Heart left ventricle (tissue), 16 donors: ENCODE results near the gene MGAT5. TPM values are rescaled to one million over a fixed set of nuclear protein-coding genes. Genes with fewer than 3 reads are reported as not detected.

Experiments used
- ATAC-seq, 4 donors: fragments of 200-7000 bp; cut with Tn5 transposase; one replicate each; pipeline ENCODE4 v1.9.1; 2020 to 2022; ENCODE audit warnings: moderate library complexity in 4 of 4, mild to moderate bottlenecking in 3 of 4, moderate number of reproducible peaks in 1 of 4
- DNase-seq, 5 donors: peaks; one replicate each; pipeline ENCODE4 v3.0.0-alpha.2; 2020
- H3K27ac ChIP-seq, 12 donors: fragments of 200-600 bp; sonication (generic) in 4 of 12; one replicate each; pipeline versions ENCODE4 v1.5.0 to v1.8.0; 2016 to 2022; ENCODE audit warnings: mild to moderate bottlenecking in 2 of 12
- H3K27me3 ChIP-seq, 9 donors: fragments of 200-600 bp; sonication (generic) in 2 of 9; one replicate each; pipeline versions ENCODE4 v1.5.1 to v1.8.0; 2016 to 2022; ENCODE audit warnings: mild to moderate bottlenecking in 3 of 9
- H3K36me3 ChIP-seq, 9 donors: fragments of 200-600 bp; sonication (generic) in 2 of 9; one replicate each; pipeline versions ENCODE4 v1.5.0 to v1.8.0; 2018 to 2022; ENCODE audit warnings: mild to moderate bottlenecking in 2 of 9
- H3K4me1 ChIP-seq, 12 donors: fragments of 200-600 bp; sonication (generic) in 4 of 12; one replicate each; pipeline versions ENCODE4 v1.5.0 to v1.8.0; 2016 to 2022; ENCODE audit warnings: mild to moderate bottlenecking in 3 of 12
- H3K4me3 ChIP-seq, 12 donors: fragments of 200-600 bp; sonication (generic) in 4 of 12; one replicate each; pipeline versions ENCODE4 v1.5.0 to v1.8.0; 2017 to 2022; ENCODE audit warnings: mild to moderate bottlenecking in 9 of 12, moderate library complexity in 4 of 12
- H3K9me3 ChIP-seq, 12 donors: fragments of 200-600 bp; sonication (generic) in 4 of 12; one replicate each; pipeline versions ENCODE4 v1.5.0 to v1.8.0; 2016 to 2022; ENCODE audit warnings: mild to moderate bottlenecking in 1 of 12
- CTCF ChIP-seq, 12 donors: fragments of 200-600 bp; sonication (generic) in 4 of 12; IDR thresholded peaks; one replicate each; pipeline versions ENCODE4 v1.5.0 to v1.8.0; 2018 to 2022; ENCODE audit warnings: antibody characterized with exemption in 12 of 12, mild to moderate bottlenecking in 5 of 12
- POLR2A ChIP-seq, 2 donors: fragments of 450-650 bp; IDR thresholded peaks; one replicate each; pipeline ENCODE4 v1.6.1; 2017; ENCODE audit warnings: antibody characterized with exemption in 2 of 2, mild to moderate bottlenecking in 2 of 2, moderate library complexity in 2 of 2
- WGBS, 4 donors: extraction: QIAGEN DNeasy Blood & Tissue Kit in 2 of 4; methylation state at CpG; one replicate each; pipeline versions ENCODE4 v1.1.5 to v1.1.7; 2013 to 2018; 5-methylcytosine and 5-hydroxymethylcytosine counted together
- intact Hi-C, 10 donors: fragments of 100-400 bp; cut with DNase I; formaldehyde crosslinking; loops; one replicate each; pipeline versions ENCODE4 v1.11.1 to v1.14.2; 2022
- polyA plus RNA-seq, 2 donors: library from polyadenylated mRNA; stranded (reverse); fragments of 200-250 nt; gene quantifications; one replicate each; pipeline ENCODE4 v1.2.3, GENCODE V29; 2013
- total RNA-seq, 9 donors: library from RNA; depleted of rRNA in 2 of 9; stranded (reverse); fragments of >200 nt in 2 of 9; fragmentation: NEBNext Ultra II Directional in 3 of 9; extraction: Animal tissue kit (Norgen Biotek cat#: 25700) in 3 of 9; gene quantifications; one replicate each; pipeline versions ENCODE4 v1.1.0 to v1.2.4, GENCODE V29; 2016 to 2023
- donor health status: ischemic (EF 13 %, LVEDD 7.1; RV severe dilation, severe dysfunction).
- donor health status: healthy with polysubstance abuse.
- donor health status: DM: no; HTN: yes; CAD: no.
- donor health status: DM: no; HTN: no; CAD: no.
- donor health status: ischemic (EF 25% LVEDD 6.9; RV normal size, moderate dysfunction).
- donor health status: ischemic (EF 25% LVEDD 5.7; RV mildly dilated, moderate dysfunction).
- donor health status: healthy.
- donor health status: DM: yes; HTN: yes; CAD: no.
- donor health status: ischemic (EF 35%, LVEDD 5.7; RV mildly dilated, moderate dysfunction).
- donor health status: nonischemic (EF 11% LVEDD 7.7; RV severe dilation, severe dysfunction).
- donor health status: DM: yes; HTN: yes; CAD: no.
- donor health status: PGD.
- donor health status: ischemic (EF 29% LVEDD 5.4; RV normal size, mild dysfunction).
- donor health status: nonischemic (EF 23%, LVEDD 6.1; RV moderate dilation, normal function).

The MGAT5 gene
- total and polyA plus RNA-seq, 11 donors, result 9.7 to 116 (median 79.3) TPM

GRCh38 chr2:134232461-134232860 lies 21.4 kb upstream of the MGAT5 start:
- TF ChIP-seq POLR2A (IDR thresholded peaks at IDR 0.05), result no peak
- TF ChIP-seq CTCF (IDR thresholded peaks at IDR 0.05), result no peak
- peaks cover 0 to 58% (median 33%) of the 10 kb centered on the region in 12 donors for H3K4me1 ChIP-seq
- 44 to 63% (median 46%) methylated on average over 1 of the region's 1 CpG for WGBS, 4 donors
- H3K27ac ChIP-seq, result peak overlapping the region in 2 of 12 donors; percentile 1 to 74
- ATAC-seq (no peak), DNase-seq (no peak)
- intact Hi-C loops, result no loop called here
- no peaks in the 10 kb centered on the region for H3K36me3 ChIP-seq
- peaks cover 0 to 11% (median 3%) of the 10 kb centered on the region in 12 donors for H3K9me3 ChIP-seq
- H3K4me3 ChIP-seq, result no peak overlapping the region
- H3K27me3 ChIP-seq, result no peaks in the 10 kb centered on the region

- H3K4me1 ChIP-seq, result peaks cover 0 to 58% (median 33%) of the 10 kb centered on the region in 12 donors
- 74 to 85% (median 82%) methylated on average over 2 of the region's 2 CpGs for WGBS, 4 donors
Measured at GRCh38 chr2:134232868-134233727, 20.8 kb upstream of the MGAT5 start.

GRCh38 chr2:134233728-134234136 lies 20.1 kb upstream of the MGAT5 start:
- peaks cover 0 to 4% (median 0%) of the 10 kb centered on the region in 12 donors for H3K9me3 ChIP-seq
- no peak for TF ChIP-seq POLR2A (IDR thresholded peaks at IDR 0.05)
- no peak for TF ChIP-seq CTCF (IDR thresholded peaks at IDR 0.05)
- H3K27me3 ChIP-seq, result no peaks in the 10 kb centered on the region
- DNase-seq, result no peak
- H3K36me3 ChIP-seq, result no peaks in the 10 kb centered on the region
- H3K27ac ChIP-seq, result peak overlapping the region in 1 of 12 donors; percentile 74
- no peak for ATAC-seq
- peaks cover 0 to 58% (median 33%) of the 10 kb centered on the region in 12 donors for H3K4me1 ChIP-seq
- 60 to 79% (median 71%) methylated on average over 2 of the region's 2 CpGs for WGBS, 4 donors
- intact Hi-C loops, result no loop called here
- no peak overlapping the region for H3K4me3 ChIP-seq

More at GRCh38 chr2:134232868-134233727, 20.8 kb upstream of the MGAT5 start:
- peak overlapping the region in 1 of 12 donors; percentile 10 for H3K4me3 ChIP-seq
- intact Hi-C loops, result no loop called here
- peaks cover 0 to 10% (median 3%) of the 10 kb centered on the region in 12 donors for H3K9me3 ChIP-seq
- H3K27ac ChIP-seq, result peak overlapping the region in 2 of 12 donors; percentile 15 to 74
- H3K27me3 ChIP-seq, result no peaks in the 10 kb centered on the region
- H3K36me3 ChIP-seq, result no peaks in the 10 kb centered on the region
- ATAC-seq (peak in 1 of 4 donors; percentile 14), DNase-seq (no peak)
- TF ChIP-seq POLR2A (IDR thresholded peaks at IDR 0.05) (no peak), CTCF (IDR thresholded peaks at IDR 0.05) (no peak)

- Histone ChIP-seq H3K27me3 (no peaks in the 10 kb centered on the region), H3K4me3 (no peak overlapping the region), H3K9me3 (no peaks in the 10 kb centered on the region), H3K36me3 (no peaks in the 10 kb centered on the region), H3K4me1 (peaks cover 0 to 58% (median 33%) of the 10 kb centered on the region in 12 donors), H3K27ac (peak overlapping the region in 1 of 12 donors; percentile 74)
- intact Hi-C loops, result no loop called here
- ATAC-seq (no peak), DNase-seq (no peak)
- WGBS, 4 donors, result 79 to 92% (median 85%) methylated on average over 1 of the region's 1 CpG
- TF ChIP-seq CTCF (IDR thresholded peaks at IDR 0.05) (no peak), POLR2A (IDR thresholded peaks at IDR 0.05) (no peak)
Measured at GRCh38 chr2:134234535-134234934, 19.3 kb upstream of the MGAT5 start.
